Transverse colon (tissue), 4 donors: ENCODE results near the gene NLGN4Y. TPM values are rescaled to one million over a fixed set of nuclear protein-coding genes. Genes with fewer than 3 reads are reported as not detected.

Experiments used
- DNase-seq: peaks from one replicate; pipeline ENCODE4 v3.0.0-alpha.2; 2019
- H3K27ac ChIP-seq, 4 donors: fragments of 200-600 bp; sonication (generic); 2 replicates each; pipeline ENCODE4 v1.5.1; 2016 to 2018; ENCODE audit warnings: inconsistent platforms in 4 of 4
- H3K27me3 ChIP-seq: fragments of 200-600 bp; sonication (generic); 2 replicates; pipeline ENCODE4 v1.5.1; 2017; ENCODE audit warnings: inconsistent platforms
- H3K36me3 ChIP-seq, 4 donors: fragments of 200-600 bp; sonication (generic); 2 replicates each; pipeline ENCODE4 v1.5.1; 2017 to 2019; ENCODE audit warnings: inconsistent platforms in 4 of 4
- H3K4me1 ChIP-seq, 4 donors: fragments of 200-600 bp; sonication (generic); 2 replicates each; pipeline ENCODE4 v1.5.1; 2017 to 2020; ENCODE audit warnings: inconsistent platforms in 4 of 4
- H3K4me3 ChIP-seq, 4 donors: fragments of 200-600 bp; sonication (generic); 1 replicate in 1 of 4; 2 replicates in 3 of 4; pipeline versions ENCODE4 v1.5.1 to v1.6.1; 2017 to 2019; ENCODE audit warnings: inconsistent platforms in 4 of 4
- H3K9me3 ChIP-seq, 2 donors: fragments of 200-600 bp; sonication (generic); 2 replicates each; pipeline ENCODE4 v1.5.1; 2017 to 2019; ENCODE audit warnings: inconsistent platforms in 2 of 2
- CTCF ChIP-seq, 5 experiments: fragments of 200-600 bp in 3 of 5; fragments of 450-650 bp in 2 of 5; sonication (generic) in 3 of 5; IDR thresholded peaks; 1 replicate in 2 of 5; 2 replicates in 3 of 5; pipeline ENCODE4 v1.5.1; 2016 to 2017; ENCODE audit warnings: antibody characterized with exemption in 5 of 5, inconsistent platforms in 3 of 5, mild to moderate bottlenecking in 2 of 5, moderate library complexity in 1 of 5
- EP300 ChIP-seq: sonication (generic); formaldehyde crosslinking; IDR thresholded peaks from one replicate; pipeline ENCODE4 v1.6.1; 2017; ENCODE audit warnings: antibody characterized with exemption, low read depth
- POLR2A ChIP-seq: fragments of 450-650 bp; IDR thresholded peaks from one replicate; pipeline ENCODE4 v1.6.1; 2016; ENCODE audit warnings: antibody characterized with exemption, mild to moderate bottlenecking, moderate library complexity
- POLR2AphosphoS5 ChIP-seq, 3 donors: sonication (generic); formaldehyde crosslinking; IDR thresholded peaks; one replicate each; pipeline ENCODE4 v1.6.1; 2016; ENCODE audit warnings: antibody characterized with exemption in 3 of 3
- WGBS, 2 donors: methylation state at CpG; one replicate each; pipeline ENCODE4 v1.1.5; 2018; ENCODE audit warnings: low coverage in 1 of 2; 5-methylcytosine and 5-hydroxymethylcytosine counted together
- in situ Hi-C, 4 donors: fragments of 200-750 bp; cut with MboI; loops; one replicate each; pipeline versions ENCODE4 v1.15.0 to v1.15.1; 2017; ENCODE audit warnings: low sequenced_read_pairs in 3 of 4, low pct_ligation_motif_present in 1 of 4, low pct_unique_long_range_greater_than_20kb in 1 of 4
- intact Hi-C: fragments of 100-400 bp; cut with DNase I; formaldehyde crosslinking; loops from one replicate; pipeline ENCODE4 v1.15.1; 2023; ENCODE audit warnings: low total_unique reads
- total RNA-seq, 4 donors: library from RNA; depleted of rRNA; stranded (reverse); fragments of >200 nt; gene quantifications; one replicate each; pipeline ENCODE4 v1.1.0, GENCODE V29; 2016

Gene NLGN4Y
- 1 to 10 TPM in 2 of 4 donors, not detected in 2; 4.2 to 4.9 TPM for total RNA-seq

- Histone ChIP-seq H3K4me1 (no peaks in the 10 kb centered on the region), H3K4me3 (peak within 1 kb of the TSS in 2 of 4 donors; percentile 36 to 50), H3K9me3 (no peaks in the 10 kb centered on the region), H3K27me3 (no peaks in the 10 kb centered on the region), H3K36me3 (no peaks in the 10 kb centered on the region), H3K27ac (peak within 1 kb of the TSS in 2 of 4 donors; percentile 51 to 55)
- intact Hi-C loops = no loop called here
- no peak for TF ChIP-seq CTCF (IDR thresholded peaks at IDR 0.05)
- no peak for TF ChIP-seq POLR2A
- TF ChIP-seq POLR2AphosphoS5 (IDR thresholded peaks at IDR 0.05) = no peak
- TF ChIP-seq EP300 = no peak
- WGBS, 2 donors = no CpG with 5 or more reads among the region's 65 CpGs
- in situ Hi-C loops = no loop called here
- DNase-seq = no peak
Observed at GRCh38 chrY:14524272-14525231, at the start of gene NLGN4Y. TSS of gene NLGN4Y (plus strand) at chrY:14524529. CDS start at chrY:14622120, 97,591 bp downstream.

- Histone ChIP-seq H3K27ac (no peak overlapping the region), H3K4me3 (no peak overlapping the region), H3K9me3 (no peaks in the 10 kb centered on the region), H3K27me3 (no peaks in the 10 kb centered on the region), H3K4me1 (no peaks in the 10 kb centered on the region), H3K36me3 (no peaks in the 10 kb centered on the region)
- intact Hi-C loops (no loop called here), in situ Hi-C loops (no loop called here)
- DNase-seq = no peak
- TF ChIP-seq EP300 (no peak), POLR2A (no peak), POLR2AphosphoS5 (IDR thresholded peaks at IDR 0.05) (no peak), CTCF (IDR thresholded peaks at IDR 0.05) (no peak)
Observed at GRCh38 chrY:14485935-14486334, 38.4 kb upstream of the NLGN4Y start.

GRCh38 chrY:14490226-14490625, 34.1 kb upstream of the NLGN4Y start:
- no peaks in the 10 kb centered on the region for H3K4me1 ChIP-seq
- H3K9me3 ChIP-seq = no peaks in the 10 kb centered on the region
- intact Hi-C loops (no loop called here), in situ Hi-C loops (no loop called here)
- no peak overlapping the region for H3K27ac ChIP-seq
- no peaks in the 10 kb centered on the region for H3K27me3 ChIP-seq
- TF ChIP-seq POLR2AphosphoS5 (IDR thresholded peaks at IDR 0.05) (no peak), POLR2A (no peak), CTCF (IDR thresholded peaks at IDR 0.05) (no peak), EP300 (no peak)
- H3K36me3 ChIP-seq = no peaks in the 10 kb centered on the region
- H3K4me3 ChIP-seq = no peak overlapping the region
- DNase-seq = no peak
- WGBS, 2 donors = 30% methylated on average over 1 of the region's 1 CpG; no CpG with 5 or more reads in 1 of the 2 donors

- TF ChIP-seq CTCF (IDR thresholded peaks at IDR 0.05) (no peak), POLR2AphosphoS5 (IDR thresholded peaks at IDR 0.05) (no peak), POLR2A (no peak), EP300 (no peak)
- Histone ChIP-seq H3K9me3 (no peaks in the 10 kb centered on the region), H3K4me1 (no peaks in the 10 kb centered on the region), H3K27me3 (no peaks in the 10 kb centered on the region), H3K27ac (no peak overlapping the region), H3K36me3 (no peaks in the 10 kb centered on the region), H3K4me3 (no peak overlapping the region)
- 50% methylated on average over 2 of the region's 2 CpGs; no CpG with 5 or more reads in 1 of the 2 donors for WGBS, 2 donors
- intact Hi-C loops (no loop called here), in situ Hi-C loops (no loop called here)
- DNase-seq = no peak
Observed at GRCh38 chrY:14498071-14498470, 26.3 kb upstream of the NLGN4Y start.
